ENCODE results near the gene POLR1A. TPM values are rescaled to one million over a fixed set of nuclear protein-coding genes. Genes with fewer than 3 reads are reported as not detected.

POLR1A gene
- total and polyA plus RNA-seq, 10 donors: 1.8 to 39.0 (median 20.1) TPM

- Histone ChIP-seq H3K36me3 (no peaks in the 10 kb centered on the region), H3K27ac (peak overlapping the region in 7 of 8 donors; percentile 78 to 92 (median 87)), H3K9me3 (no peaks in the 10 kb centered on the region), H3K4me1 (peaks cover 70 to 90% (median 87%) of the 10 kb centered on the region in 6 donors), H3K27me3 (replicated peaks in 1 of 7) (no peaks in the 10 kb centered on the region), H3K4me3 (no peak overlapping the region)
- peak; percentile 69 for DNase-seq
- 50 to 78% (median 72%) methylated on average over 2 of the region's 2 CpGs for WGBS, 5 donors
- intact Hi-C loops (cut with DNase I; ENCODE audit: low total_unique reads): no loop called here
- TF ChIP-seq POLR2A (IDR thresholded peaks at IDR 0.05): no peak
- TF ChIP-seq POLR2AphosphoS5 (IDR thresholded peaks at IDR 0.05): no peak
- TF ChIP-seq CTCF (IDR thresholded peaks at IDR 0.05 in 8 of 11, conservative IDR thresholded peaks at IDR 0.05 in 3 of 11): no peak
Measured at GRCh38 chr2:85996591-85996990, 109.1 kb downstream of the POLR1A start.

GRCh38 chr2:85995648-85996529, 109.8 kb downstream of the POLR1A start:
- Histone ChIP-seq H3K4me1 (peaks cover 67 to 84% (median 83%) of the 10 kb centered on the region in 6 donors), H3K4me3 (no peak overlapping the region), H3K27me3 (replicated peaks in 1 of 7) (no peaks in the 10 kb centered on the region), H3K27ac (peak overlapping the region in 6 of 8 donors; percentile 78 to 92 (median 88)), H3K9me3 (no peaks in the 10 kb centered on the region), H3K36me3 (no peaks in the 10 kb centered on the region)
- intact Hi-C loops (cut with DNase I; ENCODE audit: low total_unique reads): no loop called here
- DNase-seq: peak; percentile 66
- TF ChIP-seq POLR2A (IDR thresholded peaks at IDR 0.05): no peak
- TF ChIP-seq POLR2AphosphoS5 (IDR thresholded peaks at IDR 0.05): no peak
- TF ChIP-seq CTCF (IDR thresholded peaks at IDR 0.05 in 8 of 11, conservative IDR thresholded peaks at IDR 0.05 in 3 of 11): no peak
- WGBS, 5 donors: 77 to 85% (median 83%) methylated on average over 7 to 9 of the region's 9 CpGs

- Histone ChIP-seq H3K27me3 (replicated peaks in 1 of 7) (no peaks in the 10 kb centered on the region), H3K4me3 (no peak overlapping the region), H3K27ac (peak overlapping the region in 6 of 8 donors; percentile 24 to 92 (median 87)), H3K36me3 (no peaks in the 10 kb centered on the region), H3K9me3 (no peaks in the 10 kb centered on the region), H3K4me1 (peaks cover 59 to 76% (median 75%) of the 10 kb centered on the region in 6 donors)
- peak; percentile 77 for DNase-seq
- WGBS, 5 donors: 63 to 73% (median 71%) methylated on average over 8 of the region's 8 CpGs
- intact Hi-C loops (cut with DNase I; ENCODE audit: low total_unique reads): no loop called here
- TF ChIP-seq POLR2AphosphoS5 (IDR thresholded peaks at IDR 0.05): no peak
- no peak for TF ChIP-seq CTCF (IDR thresholded peaks at IDR 0.05 in 8 of 11, conservative IDR thresholded peaks at IDR 0.05 in 3 of 11)
- TF ChIP-seq POLR2A (IDR thresholded peaks at IDR 0.05): no peak
Measured at GRCh38 chr2:85994897-85995647, 110.6 kb downstream of the POLR1A start.

GRCh38 chr2:85994421-85994777, 111.3 kb downstream of the POLR1A start:
- WGBS, 5 donors: 43 to 60% (median 55%) methylated on average over 3 of the region's 3 CpGs

More at GRCh38 chr2:85994421-85994777, 111.3 kb downstream of the POLR1A start:
- TF ChIP-seq CTCF (IDR thresholded peaks at IDR 0.05 in 8 of 11, conservative IDR thresholded peaks at IDR 0.05 in 3 of 11) (no peak), POLR2AphosphoS5 (IDR thresholded peaks at IDR 0.05) (no peak), POLR2A (IDR thresholded peaks at IDR 0.05) (no peak)
- Histone ChIP-seq H3K36me3 (no peaks in the 10 kb centered on the region), H3K27me3 (replicated peaks in 1 of 7) (no peaks in the 10 kb centered on the region), H3K4me1 (peaks cover 52 to 69% (median 68%) of the 10 kb centered on the region in 6 donors), H3K4me3 (no peak overlapping the region), H3K27ac (peak overlapping the region in 7 of 8 donors; percentile 58 to 92 (median 81)), H3K9me3 (no peaks in the 10 kb centered on the region)
- intact Hi-C loops (cut with DNase I; ENCODE audit: low total_unique reads): no loop called here
- DNase-seq: peak; percentile 39
